ENCODE results near the gene UCK2.

DNA sequence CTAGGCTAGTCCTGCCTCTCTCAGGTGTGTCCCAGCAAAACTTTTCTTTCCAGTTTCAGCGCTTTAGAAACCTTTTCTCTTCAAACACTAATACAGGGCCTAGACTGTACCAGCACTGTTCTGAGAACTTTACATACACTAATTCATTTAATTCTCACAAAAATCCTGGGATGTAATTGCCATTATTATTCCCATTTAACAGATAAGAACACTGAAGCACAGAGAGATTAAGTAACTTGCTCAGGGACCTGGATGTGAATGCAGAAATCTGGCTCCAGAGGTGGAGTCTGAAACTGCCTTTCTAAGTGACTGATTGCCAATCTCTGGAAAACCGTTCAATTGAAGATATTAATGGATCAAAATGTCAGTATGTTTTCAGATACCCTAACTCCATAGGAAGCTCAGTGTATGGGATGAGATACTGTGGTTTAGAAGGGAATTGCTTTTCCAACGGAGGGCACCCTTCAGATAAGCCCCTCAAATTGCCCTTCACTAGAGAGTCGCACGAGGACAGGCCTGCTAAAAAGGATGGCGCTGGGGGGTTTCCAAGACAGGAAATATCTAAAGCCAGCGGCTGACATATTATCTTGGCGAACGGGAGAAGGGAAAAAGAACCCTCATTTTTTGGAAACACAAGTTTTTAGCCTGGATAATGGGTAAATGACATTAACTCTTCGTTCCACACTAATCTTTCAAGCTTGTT is 698 bp upstream of the UCK2 start:
- TF ChIP-seq FOXA1 (IDR thresholded peaks at IDR 0.05), result no peak
- no peak for TF ChIP-seq ELF4 (IDR thresholded peaks at IDR 0.05)
- TF ChIP-seq SP1 (IDR thresholded peaks at IDR 0.05), result no peak

All from HEK293T (cell line).